Activated T-cell treated with anti-CD3 and anti-CD28 coated beads for 1 hour (primary cell): Measurements from ENCODE around the gene SST.
A peak's percentile ranks its signal among the peaks of the same experiment; 100 is the strongest.
"Not testable (repeated sequence)": the region's sequence is repeated elsewhere in the genome, so short reads cannot be mapped to it uniquely, and the experiment has no call there.

ENCODE experiments used
- DNase-seq: peaks from one replicate; pipeline ENCODE4 v3.0.0-alpha.2; 2020; ENCODE audit warnings: low read depth

Gene SST

DNA sequence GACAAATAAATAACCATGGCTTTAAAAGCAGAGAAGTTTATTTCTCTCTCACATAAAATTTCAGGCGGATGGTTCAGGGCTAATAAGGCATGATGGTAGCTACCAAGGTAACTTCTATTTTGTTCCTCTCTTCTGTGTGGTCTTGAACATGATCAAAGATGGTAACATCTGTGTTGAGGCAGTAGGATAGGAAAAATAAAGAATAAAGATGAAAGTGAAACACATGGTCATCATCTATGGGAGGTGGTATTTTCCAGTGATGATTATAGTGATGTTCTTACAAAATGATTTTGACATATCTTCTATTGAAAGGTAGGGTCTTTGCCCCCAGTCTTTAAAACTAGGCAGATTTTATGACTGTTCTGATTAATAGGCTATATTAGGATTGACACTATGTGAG is 14.2 kb upstream of the SST start:
- no peak for DNase-seq

DNA sequence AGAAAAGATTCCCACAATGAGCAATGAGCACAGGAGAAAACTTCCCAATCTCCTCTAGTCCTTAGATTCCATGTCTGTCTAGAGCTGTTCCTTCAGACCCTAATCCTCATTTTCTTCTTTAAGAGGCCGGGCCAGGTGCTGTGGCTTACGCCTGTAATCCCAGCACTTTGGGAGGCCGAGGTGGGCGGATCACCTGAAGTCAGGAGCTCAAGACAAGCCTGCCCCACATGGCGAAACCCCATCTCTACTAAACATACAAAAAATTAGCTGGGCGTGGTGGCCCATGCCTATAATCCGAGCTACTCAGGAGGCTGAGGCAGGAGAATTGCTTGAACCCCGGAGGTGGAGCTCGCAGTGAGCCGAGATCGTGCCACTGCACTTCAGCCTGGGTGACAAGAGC is 11.6 kb upstream of the SST start:
- not testable (repeated sequence) for DNase-seq

DNA sequence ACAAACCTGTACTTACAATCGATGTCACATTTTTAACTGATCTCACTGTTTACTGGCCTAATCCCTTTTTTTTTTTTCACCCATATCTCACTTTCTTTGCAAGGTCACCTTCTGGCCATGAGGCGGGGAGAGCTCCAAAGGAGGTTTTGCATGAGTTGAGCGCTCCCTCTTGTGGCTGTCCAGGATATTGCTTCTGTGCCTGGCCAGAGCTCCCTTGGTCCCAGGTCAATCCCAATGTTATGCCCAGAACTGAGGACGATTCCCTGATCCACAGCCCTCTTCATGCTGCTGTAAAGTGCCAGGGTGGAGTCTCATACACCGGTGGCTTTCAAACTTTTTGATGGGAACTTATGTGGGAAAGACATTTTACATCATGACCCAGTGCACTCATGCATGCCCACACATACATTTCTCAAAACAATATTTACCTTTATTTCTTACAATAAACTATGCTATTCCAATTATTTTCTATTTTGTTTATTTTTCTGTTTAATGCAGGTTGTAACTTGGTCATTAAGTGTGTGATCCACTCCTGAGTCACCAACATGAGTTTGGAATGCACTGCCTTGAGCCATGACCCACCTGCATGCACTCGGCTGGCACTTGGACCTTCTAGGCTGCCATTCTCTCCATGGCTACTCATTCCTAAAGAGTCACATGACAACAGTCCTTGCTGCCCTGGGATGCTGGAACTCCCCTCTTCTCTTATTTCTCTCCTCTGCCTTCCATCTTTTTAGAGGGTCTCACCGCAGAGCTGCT is 9.6 kb upstream of the SST start:
- DNase-seq = peak; percentile 55

DNA sequence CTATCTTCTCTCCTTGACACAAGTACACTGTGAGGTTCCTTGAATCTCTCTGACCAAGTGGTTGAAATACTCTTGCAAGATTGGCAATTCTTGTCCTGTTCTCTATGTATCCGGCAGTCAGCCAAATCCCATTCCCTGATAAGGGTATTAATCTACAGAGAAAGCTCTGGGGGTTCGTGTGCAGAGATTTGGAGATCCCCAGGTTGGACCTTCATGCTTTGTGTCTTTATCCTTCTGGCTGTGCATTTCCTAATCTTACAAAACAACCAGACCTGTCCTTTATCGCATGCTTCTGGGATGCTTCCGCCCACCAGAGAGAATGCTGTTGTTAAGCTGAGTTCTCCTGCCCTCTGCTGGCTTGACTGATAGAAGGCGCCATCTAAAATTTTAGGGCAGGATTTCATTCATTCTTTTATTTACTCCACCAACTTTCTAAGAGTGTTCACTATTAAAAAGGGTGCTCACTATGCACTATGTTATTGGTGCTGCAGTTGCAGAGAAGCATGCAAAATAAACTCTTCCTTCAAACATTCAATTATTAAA is 8.6 kb upstream of the SST start:
- no peak for DNase-seq

DNA sequence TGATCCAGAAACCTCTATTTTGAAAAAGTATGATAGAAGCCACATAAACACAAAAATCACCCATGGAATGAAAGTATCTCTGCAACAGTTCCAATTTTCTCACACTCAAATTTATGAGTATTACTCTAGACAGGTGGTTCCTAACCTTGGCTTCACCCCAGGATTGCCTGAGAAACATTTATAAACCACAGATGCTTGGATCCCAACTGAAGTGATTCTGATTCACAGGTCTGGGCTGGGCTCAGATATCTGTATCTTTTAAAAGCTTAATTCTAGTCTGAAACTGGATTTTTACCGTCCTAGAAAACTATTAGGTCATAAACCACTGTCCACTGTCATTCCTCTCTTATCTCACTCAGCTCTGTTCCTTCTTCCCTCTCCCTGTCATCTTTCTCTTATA is 7.4 kb upstream of the SST start:
- no peak for DNase-seq

DNA sequence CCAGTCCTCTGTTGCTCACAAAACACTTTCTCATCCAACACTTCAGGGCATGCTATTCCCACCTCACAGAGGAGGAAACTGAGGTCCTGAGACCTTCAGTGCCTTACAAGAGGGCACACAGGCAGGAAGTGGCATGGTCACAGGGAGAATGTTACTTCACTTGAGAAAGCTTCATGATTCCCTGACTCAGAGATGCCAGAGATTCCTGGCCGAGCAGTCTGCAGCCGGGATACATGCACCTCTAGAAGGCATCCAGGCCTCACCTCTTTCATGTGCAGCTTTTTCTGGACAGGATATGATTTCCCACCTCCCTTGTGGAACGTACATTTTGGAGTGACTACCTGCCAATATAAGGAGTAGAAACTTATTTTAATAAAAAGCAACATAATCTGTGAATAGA is 2.8 kb upstream of the SST start:
- no peak for DNase-seq

DNA sequence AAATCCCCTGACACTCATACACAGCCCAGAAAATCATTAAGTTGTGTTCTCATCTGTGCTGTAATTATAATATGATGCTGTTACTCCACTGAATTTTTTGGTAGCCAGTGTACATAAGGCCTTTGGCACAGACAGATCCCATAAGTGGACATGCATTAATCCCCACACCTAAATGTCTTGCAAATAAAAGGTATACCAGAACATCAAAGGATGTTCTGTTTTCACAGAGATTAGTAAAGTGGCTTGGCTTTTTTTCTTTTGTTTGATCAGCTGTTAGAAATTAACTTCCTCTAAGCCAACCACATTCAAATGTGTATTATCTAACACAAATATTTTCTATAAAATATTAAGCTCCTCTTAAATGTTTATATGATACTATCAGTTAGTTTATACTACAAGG is 2.7 kb downstream of the SST start:
- DNase-seq = no peak

DNA sequence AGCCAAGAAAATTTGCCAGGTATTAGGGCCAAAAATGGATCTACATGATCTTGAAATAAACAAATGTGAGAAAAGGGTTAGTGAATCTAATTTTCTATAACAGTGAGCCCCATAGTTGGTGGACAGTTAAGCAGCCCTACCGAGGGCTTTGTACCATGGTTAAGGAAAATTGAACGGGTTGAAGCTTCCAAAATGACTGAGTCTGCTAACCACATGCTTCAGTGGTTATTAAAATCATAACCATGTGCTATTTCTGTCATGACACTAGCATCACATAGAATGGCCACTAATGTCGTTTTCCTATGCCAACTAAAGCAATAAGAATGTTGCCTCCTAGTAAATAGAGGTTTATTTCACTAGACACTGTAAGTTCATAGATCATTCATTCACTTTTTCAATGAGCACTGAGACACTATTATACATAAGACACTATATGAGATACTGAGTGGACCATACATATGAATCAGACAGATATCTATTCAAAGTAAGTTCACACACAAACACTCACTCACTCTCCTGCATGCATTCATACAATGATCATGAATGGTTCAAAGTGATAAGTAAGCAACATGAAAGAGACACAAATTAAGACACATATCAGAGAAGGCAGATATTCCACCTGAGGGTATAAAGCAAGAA is 4.3 kb downstream of the SST start:
- no peak for DNase-seq

DNA sequence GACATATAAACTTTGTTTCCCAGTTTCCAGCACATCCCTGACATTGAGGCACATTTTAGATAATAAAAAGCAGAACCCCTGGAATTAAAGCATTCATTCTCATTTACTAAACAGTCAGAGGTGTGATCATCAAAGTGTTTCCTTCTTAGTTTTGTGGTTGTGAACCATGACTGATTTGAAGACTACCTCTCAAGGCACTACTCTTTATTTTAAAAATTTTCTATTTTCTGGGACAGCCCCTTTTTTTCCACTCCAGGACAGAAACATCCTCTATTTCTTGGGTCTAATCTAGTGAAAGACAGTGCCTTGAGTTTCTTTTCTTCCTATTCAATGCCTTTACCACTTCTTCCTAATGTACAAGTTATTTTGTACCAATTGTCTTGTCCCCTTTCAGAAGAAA is 5.2 kb downstream of the SST start:
- DNase-seq = no peak

DNA sequence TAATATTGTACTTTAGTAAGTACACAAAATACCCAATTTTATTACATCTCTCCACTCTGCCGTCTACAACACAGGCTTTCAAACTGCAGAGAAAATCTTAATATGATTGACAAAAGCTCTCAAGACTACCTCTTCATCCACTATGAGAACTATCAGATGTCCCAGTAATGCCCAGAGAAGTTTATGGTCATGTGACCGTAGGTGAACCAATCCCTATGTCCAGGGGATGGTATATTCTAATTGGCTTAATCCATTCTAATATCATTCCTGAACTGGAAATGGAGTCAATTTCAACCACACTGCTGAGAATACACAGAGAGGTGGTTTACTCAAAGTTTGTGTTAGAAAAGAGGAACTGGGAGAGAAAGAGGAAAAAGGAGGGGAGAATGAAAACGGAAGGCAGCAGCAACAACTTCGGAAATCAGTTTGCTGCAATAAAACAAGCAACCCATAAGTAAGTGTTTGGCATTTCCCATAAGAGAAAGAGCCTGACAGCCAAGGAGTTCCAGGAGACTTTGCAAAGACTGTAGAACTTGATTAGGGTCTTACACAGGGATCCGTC is 7.3 kb downstream of the SST start:
- no peak for DNase-seq

DNA sequence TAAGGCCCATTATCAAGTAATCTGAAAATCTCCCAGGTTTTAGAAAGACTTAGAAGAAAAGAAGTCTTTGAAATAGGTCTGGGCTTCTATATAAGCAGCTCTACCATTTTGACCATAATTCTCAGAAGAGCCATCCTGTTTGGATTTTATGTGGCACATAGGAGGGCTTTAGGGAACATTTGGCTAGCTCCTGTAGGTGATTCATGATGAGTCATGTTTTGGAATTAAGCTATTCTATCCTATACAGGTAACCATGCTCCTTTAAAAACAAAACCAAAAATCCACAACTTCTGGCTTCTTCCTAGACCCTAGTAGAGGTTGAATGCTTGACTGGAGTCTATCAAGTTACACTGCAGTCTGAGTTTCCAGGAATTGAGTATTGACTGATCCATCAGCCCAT is 8.9 kb downstream of the SST start:
- DNase-seq = no peak

DNA sequence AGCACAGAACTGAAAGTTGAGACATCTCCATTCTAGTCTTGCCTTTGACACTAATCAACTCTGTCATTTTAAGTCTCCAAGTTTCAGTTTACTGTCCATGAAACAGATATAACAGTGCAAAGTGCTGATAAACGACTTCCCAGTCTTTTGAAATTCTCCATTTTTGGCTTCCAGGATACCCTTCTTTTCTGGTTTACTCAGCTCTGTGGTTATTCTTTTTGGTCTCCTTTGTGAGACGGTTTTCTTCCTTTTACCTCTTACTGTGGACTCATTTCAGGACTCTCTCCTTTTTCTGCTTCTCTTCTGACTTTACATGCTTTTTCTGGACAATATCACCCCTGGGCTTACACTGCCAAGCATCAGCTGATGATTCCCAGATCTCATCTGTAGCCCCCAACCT is 18.9 kb downstream of the SST start:
- no peak for DNase-seq

DNA sequence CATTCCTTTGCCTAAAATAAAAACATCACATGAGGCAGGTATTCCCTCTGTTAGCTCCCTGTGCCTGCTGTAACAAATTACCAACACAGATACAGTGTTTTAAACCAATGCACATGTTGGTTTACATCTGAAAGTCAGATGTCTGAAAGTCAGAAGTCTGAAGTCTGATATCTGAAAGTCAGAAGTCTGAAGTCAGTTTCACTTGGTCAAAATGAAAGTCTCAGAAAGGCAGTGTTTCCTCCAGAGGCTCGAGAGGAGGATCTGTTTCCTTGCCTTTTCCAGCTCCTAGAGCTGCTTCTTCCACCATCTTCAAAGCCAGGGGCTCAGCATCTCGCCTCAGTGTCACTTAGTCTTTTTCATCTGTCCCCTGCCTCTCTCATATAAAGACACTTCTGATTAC is 22.0 kb downstream of the SST start:
- DNase-seq = no peak

DNA sequence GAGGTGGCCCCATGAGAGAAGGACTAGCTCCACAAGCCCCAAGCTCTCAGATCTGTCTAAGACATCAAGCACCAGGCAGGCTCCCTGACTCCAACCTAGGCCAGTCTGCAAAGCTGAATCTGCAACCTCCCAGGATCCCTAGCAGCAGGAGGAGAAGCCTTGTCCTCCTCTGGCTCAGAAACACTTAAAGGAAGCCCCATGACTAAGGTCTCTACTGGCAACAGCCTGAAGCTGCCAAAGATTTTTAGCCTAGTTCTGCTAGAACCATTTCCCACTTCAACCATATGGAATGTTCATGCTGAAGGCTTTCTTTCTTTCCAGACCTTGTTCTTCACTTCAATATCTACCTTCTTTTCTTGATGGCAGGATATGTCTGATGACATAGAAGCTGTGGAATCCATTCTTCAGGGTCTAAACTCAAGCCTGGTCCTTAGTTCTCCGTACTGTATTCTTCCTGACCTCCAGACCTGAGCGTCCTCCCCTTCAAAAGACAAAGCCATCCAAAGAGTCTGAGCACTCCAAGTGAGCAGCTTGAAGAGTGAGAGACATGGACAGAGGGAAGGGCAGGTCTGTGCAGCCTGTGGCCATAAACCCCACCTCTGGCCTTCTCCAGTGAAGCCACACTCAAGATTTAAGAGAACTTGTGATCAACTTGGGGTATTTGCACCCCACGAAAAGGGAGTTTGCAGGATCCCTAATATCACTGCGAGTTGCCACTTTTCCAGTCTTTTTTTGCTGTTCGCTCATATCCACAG is 23.1 kb downstream of the SST start:
- DNase-seq = no peak

DNA sequence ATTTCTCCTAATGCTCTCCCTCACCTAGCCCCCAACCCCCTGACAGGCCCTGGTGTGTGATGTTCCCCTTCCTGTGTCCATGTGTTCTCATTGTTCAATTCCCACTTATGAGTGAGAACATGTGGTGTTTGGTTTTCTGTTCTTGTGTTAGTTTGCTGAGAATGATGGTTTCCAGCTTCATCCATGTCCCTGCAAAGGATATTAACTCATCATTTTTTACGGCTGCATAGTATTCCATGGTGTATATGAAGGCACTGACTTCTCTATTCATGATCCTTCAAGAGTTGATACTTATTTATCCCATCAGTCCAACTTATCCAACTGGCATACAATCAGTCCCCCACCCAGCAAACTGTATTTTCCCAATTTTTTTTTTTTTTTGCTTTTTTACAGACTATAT is 24.8 kb downstream of the SST start:
- not testable (repeated sequence) for DNase-seq

DNA sequence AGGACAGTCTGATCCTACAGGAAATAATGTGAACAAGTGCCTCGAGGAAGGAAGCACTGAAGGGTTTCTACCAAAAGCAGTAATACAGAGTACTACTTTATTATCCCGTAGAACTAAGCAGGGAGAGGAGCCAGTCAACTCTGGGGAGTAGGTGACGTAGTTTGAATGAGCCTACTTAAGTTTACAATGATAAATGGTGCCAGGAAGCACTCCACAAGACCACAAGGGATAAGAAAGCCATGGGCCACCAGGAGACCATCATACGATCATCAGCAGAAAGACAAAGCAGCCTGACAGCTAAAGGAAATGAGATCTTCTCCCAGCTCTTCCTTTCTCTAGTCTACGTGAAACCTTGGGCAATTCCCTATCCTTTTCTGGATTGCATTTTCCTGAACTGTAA is 27.3 kb downstream of the SST start:
- no peak for DNase-seq

DNA sequence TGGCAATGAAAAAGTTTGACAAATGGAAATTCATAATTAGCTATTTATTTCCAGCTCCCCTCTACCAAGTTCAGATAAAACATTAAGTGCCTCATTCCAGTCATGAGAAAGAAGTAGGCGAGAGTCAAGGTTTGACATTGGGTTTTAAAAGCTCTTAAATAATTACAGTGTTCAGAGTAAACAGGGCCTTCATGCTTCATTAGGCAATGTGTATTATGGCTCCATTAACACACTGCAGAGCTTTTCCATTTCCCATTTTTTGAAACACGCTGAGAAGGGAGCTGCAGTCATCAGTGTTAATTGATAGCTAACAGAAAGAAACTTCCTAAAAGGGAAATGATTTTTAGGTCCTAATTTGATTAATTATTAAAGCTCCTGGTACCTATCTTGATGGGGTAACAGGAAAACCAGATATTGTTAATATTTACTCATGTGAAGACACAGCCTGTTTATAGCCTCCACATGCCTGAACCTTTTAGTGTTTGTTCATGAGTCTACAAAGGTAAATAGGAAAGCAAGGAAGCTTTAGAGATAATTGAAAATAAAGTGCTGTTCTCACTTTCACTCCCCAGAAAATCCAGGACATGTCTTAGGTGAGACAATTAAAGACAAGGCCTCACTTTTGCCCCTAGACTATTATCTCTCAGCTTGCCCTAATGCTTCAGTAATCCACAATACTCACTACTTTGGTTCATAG is 28.7 kb downstream of the SST start:
- no peak for DNase-seq

DNA sequence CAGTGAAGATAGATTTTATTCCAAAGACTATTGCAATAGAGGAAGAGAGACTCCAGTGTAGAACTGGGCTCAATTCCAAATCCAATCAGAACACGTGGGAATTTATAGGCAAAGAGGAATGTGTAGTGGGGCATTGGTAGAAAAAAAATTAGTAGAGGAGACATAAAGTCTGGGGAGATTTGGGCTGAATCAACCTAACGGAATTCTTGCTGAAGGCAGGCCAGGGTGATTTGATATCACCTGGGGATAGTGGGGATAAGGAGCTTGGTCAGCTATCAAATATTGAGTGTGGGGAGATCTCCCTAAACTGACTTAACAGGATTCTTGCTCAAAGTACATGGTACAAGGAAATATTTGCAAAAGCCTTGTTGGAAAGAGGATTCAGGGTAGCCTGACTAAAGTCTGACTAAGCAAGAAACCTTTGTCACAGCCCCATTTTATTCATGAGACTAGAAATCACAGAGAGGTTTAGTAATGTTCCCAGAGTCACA is 29.6 kb downstream of the SST start:
- no peak for DNase-seq

DNA sequence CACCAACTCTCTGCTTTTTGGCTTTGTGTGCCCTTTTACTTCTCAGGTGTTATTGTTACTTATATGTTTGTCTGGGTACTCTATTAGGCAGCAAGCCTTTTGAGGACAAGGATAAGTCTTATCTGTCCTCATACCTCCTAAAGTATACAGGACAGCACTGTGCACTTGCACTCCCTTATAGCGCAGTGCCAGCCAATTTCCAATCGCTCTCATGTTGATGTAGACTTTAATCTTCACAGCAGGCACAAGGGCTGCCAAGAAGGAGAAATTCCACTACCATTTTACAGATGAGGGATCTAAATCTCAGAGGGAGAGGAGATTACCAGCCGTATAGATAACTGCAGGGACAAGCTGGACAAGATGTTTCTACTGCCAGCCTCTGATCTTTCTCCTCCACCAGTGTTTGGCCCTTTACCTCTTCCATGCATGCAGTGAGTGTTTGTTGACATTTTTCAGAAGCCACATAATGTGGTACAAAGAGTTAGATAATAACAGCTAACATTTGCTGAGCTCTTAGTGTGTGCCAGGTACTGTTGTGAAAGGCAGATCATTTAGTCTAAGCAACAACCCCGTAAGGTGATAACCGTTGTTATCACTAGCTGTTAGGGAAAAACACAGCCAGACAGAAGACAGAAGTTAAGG is 30.1 kb downstream of the SST start:
- DNase-seq = no peak

DNA sequence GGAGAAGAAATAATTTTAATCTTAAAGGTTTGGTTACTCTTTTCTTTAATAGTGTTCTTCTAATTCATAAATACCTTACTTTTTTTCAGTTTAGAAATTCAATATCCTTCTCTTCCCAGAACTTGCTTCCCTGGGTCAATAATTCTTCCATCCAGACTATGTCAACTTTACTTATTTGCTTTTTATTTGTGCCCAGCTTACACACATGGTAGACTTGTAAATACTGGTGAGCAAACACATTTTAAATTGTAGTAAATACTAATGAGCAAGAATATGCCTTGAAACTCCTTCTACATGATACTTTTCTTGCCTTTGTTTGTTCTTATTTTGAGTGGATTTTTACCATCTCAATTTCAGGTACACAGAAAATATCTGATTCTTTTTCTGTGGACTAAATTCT is 33.7 kb downstream of the SST start:
- no peak for DNase-seq

DNA sequence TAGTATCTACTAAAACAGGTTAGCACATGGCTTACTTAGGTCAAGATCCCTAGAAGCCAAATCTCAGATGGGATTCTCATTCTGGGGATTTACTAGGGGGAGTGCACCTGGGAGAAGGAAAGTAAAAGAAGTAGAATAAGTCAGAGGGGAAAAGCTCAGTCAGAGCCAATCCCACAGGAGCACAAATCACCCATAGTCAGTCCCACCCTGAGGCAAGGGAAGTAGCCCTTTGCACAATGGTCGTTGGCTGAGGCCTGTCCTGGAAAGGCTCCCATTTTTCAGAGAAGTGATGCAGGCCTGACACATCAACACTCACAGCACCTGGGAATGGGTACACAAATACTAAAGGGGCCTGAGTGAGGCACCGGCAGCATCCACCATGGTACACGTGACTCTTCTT is 39.8 kb downstream of the SST start:
- no peak for DNase-seq
